OCI-LY3 (cell line): ENCODE results near the gene ZNF516.

Experiments used
- H2AFZ ChIP-seq: fragments of 200-600, 300-600 bp; shearing (Covaris generic); 2 replicates; pipeline ENCODE4 v1.6.0; 2014; ENCODE audit warnings: antibody characterized with exemption, low read depth, low read length
- H3K27ac ChIP-seq: fragments of 200-600, 300-600 bp; sonication (generic); 2 replicates; pipeline ENCODE4 v1.5.1; 2014; ENCODE audit warnings: mild to moderate bottlenecking, low read length, moderate library complexity, mixed read lengths
- H3K27me3 ChIP-seq: fragments of 200-600, 300-600 bp; sonication (generic); 2 replicates; pipeline ENCODE4 v1.6.1; 2014; ENCODE audit warnings: low read depth, low read length, mixed read lengths
- H3K36me3 ChIP-seq: fragments of 200-600, 300-600 bp; sonication (generic); replicated peaks from 2 replicates; pipeline ENCODE3; 2014; ENCODE audit warnings: low read depth, low read length, mixed read lengths
- H3K4me1 ChIP-seq: fragments of 300-600, 200-600 bp; sonication (generic); 2 replicates; pipeline ENCODE4 v1.6.1; 2014; ENCODE audit warnings: low read length, mixed read lengths
- H3K4me2 ChIP-seq: fragments of 200-600, 300-600 bp; sonication (generic); 2 replicates; pipeline ENCODE4 v1.6.1; 2014; ENCODE audit warnings: low read length, mixed read lengths
- H3K4me3 ChIP-seq: fragments of 300-600, 200-600 bp; sonication (generic); 2 replicates; pipeline ENCODE4 v1.5.1; 2014; ENCODE audit warnings: antibody characterized with exemption, mild to moderate bottlenecking, low read length, moderate library complexity
- H3K79me2 ChIP-seq: fragments of 300-600, 200-600 bp; shearing (Covaris generic); 2 replicates; pipeline ENCODE4 v1.6.1; 2014; ENCODE audit warnings: mild to moderate bottlenecking, low read length, mixed read lengths
- H3K9ac ChIP-seq: fragments of 300-600, 200-600 bp; shearing (Covaris generic); 2 replicates; pipeline ENCODE4 v1.6.0; 2014; ENCODE audit warnings: mild to moderate bottlenecking, low read length, moderate library complexity
- H3K9me3 ChIP-seq: fragments of 200-600, 300-600 bp; shearing (Covaris generic); 2 replicates; pipeline ENCODE4 v1.6.1; 2014; ENCODE audit warnings: low read length, mixed read lengths; ENCODE audit not compliant: insufficient read depth
- H4K20me1 ChIP-seq: fragments of 200-600, 300-600 bp; sonication (generic); 2 replicates; pipeline ENCODE4 v1.6.1; 2016; ENCODE audit warnings: low read length, mixed read lengths; ENCODE audit not compliant: insufficient read depth
- CTCF ChIP-seq: fragments of 200-600, 300-600 bp; sonication (generic); IDR thresholded peaks from 2 replicates; pipeline ENCODE4 v1.5.1; 2014; ENCODE audit warnings: antibody characterized with exemption, low read length, low read depth
- EZH2phosphoT487 ChIP-seq: fragments of 200-600 bp; shearing (Covaris generic); IDR thresholded peaks from 2 replicates; pipeline ENCODE4 v1.6.1; 2018; ENCODE audit warnings: antibody characterized with exemption, mixed run types, low read depth

Gene ZNF516

DNA sequence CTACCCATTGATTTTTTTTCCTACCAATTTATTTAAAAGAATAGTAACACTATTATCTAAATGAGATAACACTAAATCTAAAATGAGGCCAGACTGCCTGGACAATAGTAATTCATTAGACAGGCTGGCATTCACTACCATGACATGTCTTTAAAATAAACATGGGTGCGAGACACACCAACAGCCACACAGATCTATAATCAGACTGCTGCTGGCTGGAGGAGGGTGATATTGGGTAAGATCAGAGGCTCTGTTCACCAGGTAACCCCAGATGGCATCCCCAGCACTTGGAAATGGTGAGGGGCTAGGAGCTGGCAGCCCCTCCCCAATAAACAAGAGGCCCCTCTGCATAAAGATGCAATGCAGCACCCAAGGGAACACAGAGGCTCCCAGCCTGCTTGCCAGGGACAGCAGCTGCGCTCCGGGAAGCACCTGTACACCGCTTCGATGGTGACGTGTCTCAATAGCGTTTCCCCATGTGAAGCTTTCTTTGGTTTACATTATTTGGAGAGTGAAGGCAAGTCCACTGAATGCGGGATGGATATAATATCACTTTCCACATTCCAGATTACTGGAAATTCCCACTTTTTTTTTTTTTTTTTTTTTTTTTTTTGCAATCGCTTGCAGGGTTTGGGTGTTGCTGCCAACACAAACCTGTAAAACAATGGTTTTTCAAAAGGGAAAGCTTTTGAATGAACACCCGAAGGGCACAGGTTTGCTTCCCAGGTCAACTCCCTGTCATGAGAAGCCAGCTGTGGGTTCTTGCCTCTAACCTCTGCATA, 159.0 kb downstream of the ZNF516 start:
- no peak overlapping the region for H3K4me3 ChIP-seq
- no peaks in the 10 kb centered on the region for H3K27me3 ChIP-seq
- no peak overlapping the region for H3K4me2 ChIP-seq
- no peak for TF ChIP-seq EZH2phosphoT487
- no peak for TF ChIP-seq CTCF
- H3K36me3 ChIP-seq = no peaks in the 10 kb centered on the region
- no peaks in the 10 kb centered on the region for H4K20me1 ChIP-seq
- H2AFZ ChIP-seq = no peak overlapping the region
- no peaks in the 10 kb centered on the region for H3K9me3 ChIP-seq
- no peaks in the 10 kb centered on the region for H3K79me2 ChIP-seq
- no peak overlapping the region for H3K9ac ChIP-seq
- H3K27ac ChIP-seq = no peak overlapping the region
- H3K4me1 ChIP-seq = no peaks in the 10 kb centered on the region

DNA sequence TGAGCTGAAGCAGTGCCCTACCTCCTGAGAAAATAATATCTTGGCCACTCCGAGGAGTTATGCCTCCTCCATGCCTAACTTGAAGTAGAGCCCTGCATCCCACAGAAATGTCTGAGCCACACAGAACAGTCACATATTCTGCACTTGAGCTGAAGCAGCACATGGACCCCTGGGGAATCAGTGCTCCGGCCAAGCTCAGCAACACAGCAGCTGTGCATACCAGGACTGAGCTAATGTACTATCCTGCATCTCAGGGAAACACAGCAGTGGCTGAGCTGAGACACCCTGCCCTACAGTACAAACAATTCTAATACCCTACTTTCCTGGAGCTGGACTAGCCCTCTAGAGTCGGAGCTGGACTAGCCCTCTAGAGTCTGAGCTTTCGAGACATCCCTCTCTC, 166.9 kb downstream of the ZNF516 start:
- Histone ChIP-seq H2AFZ (no peak overlapping the region), H3K36me3 (no peaks in the 10 kb centered on the region), H3K4me3 (no peak overlapping the region), H3K79me2 (no peaks in the 10 kb centered on the region), H3K4me2 (no peak overlapping the region), H4K20me1 (no peaks in the 10 kb centered on the region), H3K27ac (no peak overlapping the region), H3K9ac (no peak overlapping the region), H3K9me3 (no peaks in the 10 kb centered on the region), H3K4me1 (no peaks in the 10 kb centered on the region), H3K27me3 (no peaks in the 10 kb centered on the region)
- TF ChIP-seq EZH2phosphoT487 (no peak), CTCF (no peak)

DNA sequence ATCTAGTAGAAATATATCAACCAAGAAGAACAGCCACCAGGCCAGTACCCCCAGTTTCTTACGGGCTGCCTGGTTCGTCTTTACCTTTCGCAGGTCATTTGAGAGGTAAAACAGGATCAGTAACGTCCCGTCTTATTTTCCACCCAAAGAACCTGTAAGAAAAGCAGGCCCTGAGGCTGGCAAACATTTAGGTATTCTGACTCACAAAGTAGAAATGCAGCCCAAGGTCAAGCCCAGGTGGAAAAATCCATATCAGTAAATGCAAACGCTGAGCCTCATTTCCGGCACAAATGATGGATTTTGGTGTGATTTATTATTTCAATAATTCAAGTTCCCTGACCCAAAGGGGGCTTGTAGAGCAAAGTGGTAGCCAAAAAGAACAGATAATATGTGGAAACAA, 171.2 kb downstream of the ZNF516 start:
- H2AFZ ChIP-seq = no peak overlapping the region
- no peak overlapping the region for H3K9ac ChIP-seq
- H3K9me3 ChIP-seq = no peaks in the 10 kb centered on the region
- 0 out of 2 replicates have a peak, but pooled peaks cover 2% of the 10 kb centered on the region for H3K27me3 ChIP-seq
- H3K4me3 ChIP-seq = no peak overlapping the region
- no peaks in the 10 kb centered on the region for H4K20me1 ChIP-seq
- H3K4me1 ChIP-seq = no peaks in the 10 kb centered on the region
- no peak overlapping the region for H3K4me2 ChIP-seq
- H3K27ac ChIP-seq = no peak overlapping the region
- no peaks in the 10 kb centered on the region for H3K36me3 ChIP-seq
- TF ChIP-seq CTCF (no peak), EZH2phosphoT487 (no peak)
- no peaks in the 10 kb centered on the region for H3K79me2 ChIP-seq

DNA sequence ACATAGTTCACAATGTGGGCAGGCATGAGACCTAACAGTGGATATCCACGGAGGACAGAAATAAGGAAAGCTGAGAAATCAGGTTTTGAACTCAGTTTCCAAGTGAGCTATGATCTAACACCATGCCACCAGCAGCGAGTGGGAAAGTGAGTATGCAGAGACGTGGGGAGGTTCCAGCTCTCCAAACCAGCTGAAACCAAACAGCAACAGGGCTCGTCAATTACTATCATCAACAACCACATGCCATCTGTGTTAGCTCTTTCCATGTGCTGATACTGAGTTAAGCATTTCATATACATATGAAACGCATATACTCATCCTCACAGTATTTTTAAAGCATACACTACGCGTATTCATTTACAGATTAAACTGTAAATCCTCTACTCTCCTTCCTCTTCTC, 172.4 kb downstream of the ZNF516 start:
- Histone ChIP-seq H3K4me3 (no peak overlapping the region), H3K9me3 (no peaks in the 10 kb centered on the region), H3K27me3 (0 out of 2 replicates have a peak, but pooled peaks cover 10% of the 10 kb centered on the region), H3K4me2 (no peak overlapping the region), H4K20me1 (no peaks in the 10 kb centered on the region), H3K36me3 (no peaks in the 10 kb centered on the region), H3K9ac (no peak overlapping the region), H3K79me2 (no peaks in the 10 kb centered on the region), H2AFZ (no peak overlapping the region), H3K4me1 (no peaks in the 10 kb centered on the region), H3K27ac (no peak overlapping the region)
- TF ChIP-seq EZH2phosphoT487 (no peak), CTCF (no peak)
